Upper lobe of right lung (tissue), 1 donor: ENCODE data around the gene ACTG1. TPM values are rescaled to one million over a fixed set of nuclear protein-coding genes. Genes with fewer than 3 reads are reported as not detected.

Experiments
- ATAC-seq: fragments of 200-7000 bp; cut with Tn5 transposase; one replicate; pipeline ENCODE4 v1.9.1; 2020; ENCODE audit warnings: mild to moderate bottlenecking, moderate library complexity
- DNase-seq: peaks from one replicate; pipeline ENCODE4 v3.0.0-alpha.2; 2020
- H3K27ac ChIP-seq: fragments of 200-600 bp; one replicate; pipeline ENCODE4 v1.8.0; 2022
- H3K27me3 ChIP-seq: fragments of 200-600 bp; one replicate; pipeline ENCODE4 v1.8.0; 2022; ENCODE audit warnings: mild to moderate bottlenecking
- H3K36me3 ChIP-seq: fragments of 200-600 bp; one replicate; pipeline ENCODE4 v1.8.0; 2022
- H3K4me1 ChIP-seq: fragments of 200-600 bp; one replicate; pipeline ENCODE4 v1.8.0; 2022
- H3K4me3 ChIP-seq: fragments of 200-600 bp; one replicate; pipeline ENCODE4 v1.8.0; 2022; ENCODE audit warnings: mild to moderate bottlenecking
- H3K9me3 ChIP-seq: fragments of 200-600 bp; one replicate; pipeline ENCODE4 v1.8.0; 2022
- CTCF ChIP-seq: fragments of 200-600 bp; IDR thresholded peaks from one replicate; pipeline ENCODE4 v1.8.0; 2022; ENCODE audit warnings: antibody characterized with exemption
- intact Hi-C: fragments of 100-400 bp; cut with DNase I; formaldehyde crosslinking; loops from one replicate; pipeline ENCODE4 v1.11.0; 2022
- total RNA-seq: library from RNA; stranded (reverse); fragmentation: NEBNext Ultra II Directional; extraction: Animal tissue kit (Norgen Biotek cat#: 25700); gene quantifications from one replicate; pipeline ENCODE4 v1.2.1, GENCODE V29; 2021
- donor health status: DM: no; HTN: yes; CAD: no; lungs with severe emphysema.

The ACTG1 gene
- total RNA-seq, 1 donor from 2014 or later, result 2,193 TPM

GRCh38 chr17:81524865-81525159 lies 12.2 kb upstream of the ACTG1 start:
- Histone ChIP-seq H3K27ac (no peak overlapping the region), H3K27me3 (peaks cover 34% of the 10 kb centered on the region), H3K36me3 (no peaks in the 10 kb centered on the region), H3K9me3 (no peaks in the 10 kb centered on the region), H3K4me3 (no peak overlapping the region), H3K4me1 (peaks cover 11% of the 10 kb centered on the region)
- no peak for ATAC-seq
- intact Hi-C loops, result no loop called here
- no peak for TF ChIP-seq CTCF
- DNase-seq, result no peak

- TF ChIP-seq CTCF, result no peak
- no peak overlapping the region for H3K27ac ChIP-seq
- no peaks in the 10 kb centered on the region for H3K36me3 ChIP-seq
- H3K9me3 ChIP-seq, result no peaks in the 10 kb centered on the region
- intact Hi-C loops, result no loop called here
- H3K27me3 ChIP-seq, result peaks cover 34% of the 10 kb centered on the region
- no peak for DNase-seq
- no peak overlapping the region for H3K4me3 ChIP-seq
- no peak for ATAC-seq
- peaks cover 17% of the 10 kb centered on the region for H3K4me1 ChIP-seq
Measured at GRCh38 chr17:81524039-81524864, 11.7 kb upstream of the ACTG1 start.

GRCh38 chr17:81523402-81524038 lies 10.9 kb upstream of the ACTG1 start:
- peaks cover 24% of the 10 kb centered on the region for H3K4me1 ChIP-seq
- intact Hi-C loops, result no loop called here
- no peaks in the 10 kb centered on the region for H3K9me3 ChIP-seq
- peaks cover 32% of the 10 kb centered on the region for H3K27me3 ChIP-seq
- no peak for DNase-seq
- H3K36me3 ChIP-seq, result no peaks in the 10 kb centered on the region
- ATAC-seq, result no peak
- no peak overlapping the region for H3K27ac ChIP-seq
- peak; percentile 9 for TF ChIP-seq CTCF
- H3K4me3 ChIP-seq, result no peak overlapping the region

- ATAC-seq, result no peak
- intact Hi-C loops, result no loop called here
- peaks cover 26% of the 10 kb centered on the region for H3K27me3 ChIP-seq
- H3K4me1 ChIP-seq, result peaks cover 25% of the 10 kb centered on the region
- H3K9me3 ChIP-seq, result no peaks in the 10 kb centered on the region
- no peak overlapping the region for H3K27ac ChIP-seq
- no peaks in the 10 kb centered on the region for H3K36me3 ChIP-seq
- TF ChIP-seq CTCF, result no peak
- no peak for DNase-seq
- H3K4me3 ChIP-seq, result no peak overlapping the region
Measured at GRCh38 chr17:81522491-81523401, 10.1 kb upstream of the ACTG1 start.

- H3K4me1 ChIP-seq, result peaks cover 43% of the 10 kb centered on the region
- TF ChIP-seq CTCF, result no peak
- intact Hi-C loops, result no loop called here
- peak overlapping the region; percentile 53 for H3K4me3 ChIP-seq
- no peak for ATAC-seq
- no peaks in the 10 kb centered on the region for H3K9me3 ChIP-seq
- peaks cover 14% of the 10 kb centered on the region for H3K27me3 ChIP-seq
- H3K36me3 ChIP-seq, result no peaks in the 10 kb centered on the region
- DNase-seq, result peak; percentile 67
- peak overlapping the region; percentile 53 for H3K27ac ChIP-seq
Measured at GRCh38 chr17:81520021-81520901, 7.7 kb upstream of the ACTG1 start.
